IMR-90 (cell line): ENCODE results near the gene PPHLN1. TPM values are rescaled to one million over a fixed set of nuclear protein-coding genes. Genes with fewer than 3 reads are reported as not detected.
A peak's percentile ranks its signal among the peaks of the same experiment; 100 is the strongest.

Experiments used
- ATAC-seq: fragments of 200-7000 bp; cut with Tn5 transposase; 2 replicates; pipeline ENCODE4 v1.9.1; 2020; ENCODE audit warnings: low read depth, mild to moderate bottlenecking, moderate library complexity
- BruUV-seq: library from RNA; stranded (reverse); fragments of 400-500 nt; replicated peaks from 2 replicates; lab custom pipeline; 2021; lab: Mats Ljungman, UMichigan
- CTCF ChIA-PET: fragments of 300-600 bp; formaldehyde crosslinking; extraction: SDS; loops from one replicate; lab custom pipeline; 2021; ENCODE audit warnings: antibody characterized with exemption; lab: Yijun Ruan, JAX
- POLR2A ChIA-PET: fragments of 300-600 bp; sonication (Branson Sonifier 250); formaldehyde crosslinking; loops from one replicate; lab custom pipeline; 2022; ENCODE audit warnings: antibody characterized with exemption; ENCODE audit not compliant: unreplicated experiment; lab: Charles Lee
- DNase-seq: peaks from one replicate; pipeline ENCODE4 v3.0.0; 2013
- H2AFZ ChIP-seq: replicated peaks from 2 replicates; pipeline ENCODE3; 2013; ENCODE audit warnings: low read length, mild to moderate bottlenecking; ENCODE audit not compliant: poor library complexity
- H2AK5ac ChIP-seq: 2 replicates; pipeline ENCODE4 v1.6.1; 2013; ENCODE audit warnings: low read depth, low read length, inconsistent platforms
- H2AK9ac ChIP-seq: replicated peaks from 2 replicates; pipeline ENCODE3; 2013; ENCODE audit warnings: mild to moderate bottlenecking, low read depth, low read length, moderate library complexity; ENCODE audit not compliant: poor library complexity
- H2BK120ac ChIP-seq: 2 replicates; pipeline ENCODE4 v1.6.1; 2013; ENCODE audit warnings: low read depth, low read length, inconsistent platforms
- H2BK15ac ChIP-seq: 3 replicates; pipeline ENCODE4 v1.6.1; 2013; ENCODE audit warnings: low read depth, low read length, inconsistent platforms
- H2BK20ac ChIP-seq: 2 replicates; pipeline ENCODE4 v1.6.1; 2013; ENCODE audit warnings: low read depth, mild to moderate bottlenecking, inconsistent platforms, low read length, moderate library complexity
- H2BK5ac ChIP-seq: 2 replicates; pipeline ENCODE4 v1.6.1; 2013; ENCODE audit warnings: mild to moderate bottlenecking, low read depth, low read length, inconsistent platforms; ENCODE audit not compliant: poor library complexity, severe bottlenecking
- H3K14ac ChIP-seq: replicated peaks from 2 replicates; pipeline ENCODE4 v1.6.1; 2013; ENCODE audit warnings: low read depth, low read length, inconsistent platforms
- H3K18ac ChIP-seq: 2 replicates; pipeline ENCODE4 v1.6.1; 2013; ENCODE audit warnings: low read depth, low read length, control low read depth
- H3K23ac ChIP-seq: 2 replicates; pipeline ENCODE4 v1.6.1; 2013; ENCODE audit warnings: low read depth, low read length, inconsistent platforms
- H3K27ac ChIP-seq: 2 replicates; pipeline ENCODE4 v1.5.1; 2013; ENCODE audit warnings: mild to moderate bottlenecking, control low read depth, low read length; ENCODE audit not compliant: insufficient read depth
- H3K27me3 ChIP-seq: 2 replicates; pipeline ENCODE4 v1.6.1; 2013; ENCODE audit warnings: low read length; ENCODE audit not compliant: control insufficient read depth, insufficient read depth
- H3K36me3 ChIP-seq: 2 replicates; pipeline ENCODE4 v1.6.1; 2013; ENCODE audit warnings: low read length, mixed read lengths; ENCODE audit not compliant: control insufficient read depth, insufficient read depth
- H3K4ac ChIP-seq: 2 replicates; pipeline ENCODE4 v1.6.1; 2013; ENCODE audit warnings: low read depth, low read length, inconsistent platforms
- H3K4me1 ChIP-seq: 2 replicates; pipeline ENCODE4 v1.6.1; 2013; ENCODE audit warnings: low read length, mixed read lengths; ENCODE audit not compliant: control insufficient read depth, insufficient read depth
- H3K4me2 ChIP-seq: 2 replicates; pipeline ENCODE4 v1.6.1; 2013; ENCODE audit warnings: low read depth, mild to moderate bottlenecking, control low read depth, low read length, moderate library complexity
- H3K4me3 ChIP-seq: 2 replicates; pipeline ENCODE4 v1.5.1; 2013; ENCODE audit warnings: low read depth, mild to moderate bottlenecking, control low read depth, low read length, moderate library complexity; ENCODE audit not compliant: insufficient read depth
- H3K56ac ChIP-seq: 2 replicates; pipeline ENCODE4 v1.6.1; 2013; ENCODE audit warnings: low read length, inconsistent platforms; ENCODE audit not compliant: insufficient read depth; ENCODE audit errors: extremely low read depth
- H3K79me1 ChIP-seq, 2 experiments: 2 replicates each; pipeline ENCODE4 v1.6.1; 2013; ENCODE audit warnings: low read length in 2 of 2, inconsistent platforms in 1 of 2, low read depth in 1 of 2
- H3K9ac ChIP-seq: 2 replicates; pipeline ENCODE4 v1.6.1; 2013; ENCODE audit warnings: low read depth, low read length, control low read depth
- H3K9me1 ChIP-seq: 2 replicates; pipeline ENCODE4 v1.6.1; 2013; ENCODE audit warnings: low read length, inconsistent platforms; ENCODE audit not compliant: insufficient read depth
- H3K9me3 ChIP-seq: 2 replicates; pipeline ENCODE4 v1.6.1; 2013; ENCODE audit warnings: low read length; ENCODE audit not compliant: control insufficient read depth, insufficient read depth
- H4K20me1 ChIP-seq: 2 replicates; pipeline ENCODE4 v1.6.1; 2013; ENCODE audit warnings: low read length, inconsistent platforms; ENCODE audit not compliant: insufficient read depth
- H4K5ac ChIP-seq: 2 replicates; pipeline ENCODE4 v1.6.1; 2013; ENCODE audit warnings: mild to moderate bottlenecking, low read depth, low read length, control low read depth
- H4K8ac ChIP-seq, 2 experiments: 2 replicates each; pipeline ENCODE4 v1.6.1; 2013; ENCODE audit warnings: low read depth in 2 of 2, low read length in 2 of 2, control low read depth in 1 of 2, inconsistent platforms in 1 of 2
- H4K91ac ChIP-seq: 2 replicates; pipeline ENCODE4 v1.6.1; 2013; ENCODE audit warnings: low read depth, low read length, inconsistent platforms; ENCODE audit not compliant: insufficient read depth
- BHLHE40 ChIP-seq: fragments of 150-350 bp; IDR thresholded peaks from 2 replicates; pipeline ENCODE4 v1.6.1; 2016; ENCODE audit warnings: mild to moderate bottlenecking, low read depth, low read length
- FOS ChIP-seq: fragments of 150-350 bp; IDR thresholded peaks from 2 replicates; pipeline ENCODE4 v1.6.1; 2016; ENCODE audit warnings: low read depth, low read length
- MAFK ChIP-seq: IDR thresholded peaks from 2 replicates; pipeline ENCODE4 v1.6.1; 2012; ENCODE audit warnings: low read depth, low read length, improper control_type of control experiment
- MAZ ChIP-seq: IDR thresholded peaks from 2 replicates; pipeline ENCODE4 v1.6.1; 2012; ENCODE audit warnings: low read depth, mild to moderate bottlenecking, low read length, improper control_type of control experiment, moderate library complexity, borderline replicate concordance
- MXI1 ChIP-seq: IDR thresholded peaks from 2 replicates; pipeline ENCODE4 v1.6.1; 2012; ENCODE audit warnings: low read depth, mild to moderate bottlenecking, low read length, moderate library complexity, borderline replicate concordance
- POLR2A ChIP-seq: IDR thresholded peaks from 2 replicates; pipeline ENCODE4 v1.6.1; 2012; ENCODE audit warnings: mild to moderate bottlenecking, low read depth, low read length
- RAD21 ChIP-seq: IDR thresholded peaks from 2 replicates; pipeline ENCODE4 v1.6.1; 2012; ENCODE audit warnings: low read length, improper control_type of control experiment
- RCOR1 ChIP-seq: IDR thresholded peaks from 2 replicates; pipeline ENCODE4 v1.6.1; 2012; ENCODE audit warnings: mild to moderate bottlenecking, low read length, improper control_type of control experiment; ENCODE audit not compliant: insufficient replicate concordance
- RFX5 ChIP-seq: IDR thresholded peaks from 2 replicates; pipeline ENCODE4 v1.8.0; 2012; ENCODE audit warnings: low read depth, mild to moderate bottlenecking, low read length, moderate library complexity
- WGBS, 2 experiments: methylation state at CpG; one replicate each; pipeline versions ENCODE4 v1.1.5 to v1.1.7; 2013; ENCODE audit warnings: missing lambda C conversion rate in 2 of 2; ENCODE audit not compliant: insufficient read length in 1 of 2; ENCODE audit errors: extremely low coverage in 2 of 2; 5-methylcytosine and 5-hydroxymethylcytosine counted together
- dilution Hi-C: fragments of 300-500 bp; cut with HindIII; formaldehyde crosslinking; loops from one replicate; pipeline ENCODE4 v1.14.3; 2018; ENCODE audit warnings: low sequenced_read_pairs; ENCODE audit not compliant: unreplicated experiment
- in situ Hi-C: fragments of 300-500 bp; cut with MboI; formaldehyde crosslinking; loops from 3 replicates; pipeline ENCODE4 v1.14.3; 2019; ENCODE audit warnings: low sequenced_read_pairs, inconsistent platforms, mixed read lengths
- intact Hi-C: fragments of 100-400 bp; cut with micrococcal nuclease; formaldehyde crosslinking; loops from 2 replicates; pipeline ENCODE4 v1.10.0; 2022
- polyA plus RNA-seq, 3 experiments: library from polyadenylated mRNA; depleted of rRNA; stranded (reverse); fragments of >200 nt; gene quantifications; 2 replicates each; pipeline ENCODE4 v1.2.3, GENCODE V29; 2012; ENCODE audit warnings: low replicate concordance in 1 of 3
- total RNA-seq: library from RNA; depleted of rRNA; stranded (reverse); fragments of >200 nt; gene quantifications from 2 replicates; pipeline ENCODE4 v1.2.3, GENCODE V29; 2012

Gene PPHLN1
- total and polyA plus RNA-seq, 2 of the 4 experiments (the other 2 are of a cell fraction) = 50.7 to 54.3 TPM

GRCh38 chr12:42450248-42450647 is 124.3 kb downstream of the PPHLN1 start:
- H3K9me3 ChIP-seq = no peaks in the 10 kb centered on the region
- no peaks in the 10 kb centered on the region for H3K27me3 ChIP-seq
- no peak overlapping the region for H2AFZ ChIP-seq
- H4K91ac ChIP-seq = no peak overlapping the region
- ChIA-PET POLR2A (interaction anchor here (0.6 kb wide), 1 partner anchor 177 kb away, joined by 3 read pairs; no protein-coding TSS in a partner anchor), CTCF (no interaction called here)
- H3K27ac ChIP-seq = no peak overlapping the region
- no peak overlapping the region for H4K8ac ChIP-seq
- ATAC-seq (peak; percentile 19; the same call in 1 of the 2 replicates), DNase-seq (peak; percentile 46)
- H3K18ac ChIP-seq = no peak overlapping the region
- TF ChIP-seq FOS (no peak), MAZ (no peak), BHLHE40 (no peak), RFX5 (no peak), RAD21 (no peak), MXI1 (no peak), RCOR1 (no peak), POLR2A (no peak), MAFK (no peak)
- BruUV-seq = no TSS peak
- H3K9me1 ChIP-seq = no peaks in the 10 kb centered on the region
- H4K20me1 ChIP-seq = no peaks in the 10 kb centered on the region
- no peaks in the 10 kb centered on the region; a peak in 1 of 4 replicates for H3K79me1 ChIP-seq
- no peak overlapping the region for H3K23ac ChIP-seq
- H3K4ac ChIP-seq = no peak overlapping the region
- no peaks in the 10 kb centered on the region; the same call in 1 of the 2 replicates for H3K4me1 ChIP-seq
- no peak overlapping the region for H4K5ac ChIP-seq
- H3K4me3 ChIP-seq = no peak overlapping the region
- no peak overlapping the region for H3K4me2 ChIP-seq
- H3K36me3 ChIP-seq = peaks cover 6% of the 10 kb centered on the region
- H3K56ac ChIP-seq = no peak overlapping the region
- H2BK20ac ChIP-seq = no peak overlapping the region
- no peak overlapping the region for H2AK9ac ChIP-seq
- no peak overlapping the region for H2BK120ac ChIP-seq
- H2BK5ac ChIP-seq = no peak overlapping the region
- no peak overlapping the region for H3K9ac ChIP-seq
- in situ Hi-C loops = no loop called here
- dilution Hi-C loops = no loop called here
- no peak overlapping the region for H3K14ac ChIP-seq
- no CpG with 5 or more reads among the region's 2 CpGs for WGBS, 2 experiments
- intact Hi-C loops = no loop called here
- no peak overlapping the region for H2AK5ac ChIP-seq
- no peak overlapping the region for H2BK15ac ChIP-seq
